Right atrium auricular region (tissue), 2 donors: Measurements from ENCODE around the gene DNM3. TPM values are rescaled to one million over a fixed set of nuclear protein-coding genes. Genes with fewer than 3 reads are reported as not detected.

Experiments
- DNase-seq: peaks from one replicate; pipeline ENCODE4 v3.0.0-alpha.2; 2019; ENCODE audit warnings: low spot score
- H3K27ac ChIP-seq, 2 donors: fragments of 200-600 bp; sonication (generic); 1 replicate in 1 of 2; 2 replicates in 1 of 2; pipeline ENCODE4 v1.5.1; 2016 to 2019
- H3K27me3 ChIP-seq, 2 donors: fragments of 200-600 bp; sonication (generic); one replicate each; pipeline versions ENCODE4 v1.5.1 to v1.6.0; 2017 to 2019
- H3K36me3 ChIP-seq: fragments of 200-600 bp; sonication (generic); one replicate; pipeline ENCODE4 v1.5.1; 2016
- H3K4me1 ChIP-seq, 2 donors: fragments of 200-600 bp; sonication (generic); one replicate each; pipeline versions ENCODE4 v1.5.1 to v1.6.0; 2017 to 2019
- H3K4me3 ChIP-seq, 2 donors: fragments of 200-600 bp; sonication (generic); 1 replicate in 1 of 2; 2 replicates in 1 of 2; pipeline ENCODE4 v1.5.1; 2017 to 2019; ENCODE audit warnings: mild to moderate bottlenecking in 1 of 2, moderate library complexity in 1 of 2
- H3K9me3 ChIP-seq, 2 donors: fragments of 200-600 bp; sonication (generic); one replicate each; pipeline ENCODE4 v1.5.1; 2019
- total RNA-seq, 2 donors: library from RNA; depleted of rRNA; stranded (reverse); fragments of >200 nt; gene quantifications; one replicate each; pipeline ENCODE4 v1.1.0, GENCODE V29; 2016
- TF ChIP-seq, protein P1 (sequence below), 2 donors: fragments of 200-600 bp; sonication (generic); IDR thresholded peaks; one replicate each; pipeline ENCODE4 v1.5.1; 2019; ENCODE audit warnings: antibody characterized with exemption in 2 of 2

The DNM3 gene
- total RNA-seq, 2 donors from 2014 or later = 1.0 to 1.6 TPM

DNA sequence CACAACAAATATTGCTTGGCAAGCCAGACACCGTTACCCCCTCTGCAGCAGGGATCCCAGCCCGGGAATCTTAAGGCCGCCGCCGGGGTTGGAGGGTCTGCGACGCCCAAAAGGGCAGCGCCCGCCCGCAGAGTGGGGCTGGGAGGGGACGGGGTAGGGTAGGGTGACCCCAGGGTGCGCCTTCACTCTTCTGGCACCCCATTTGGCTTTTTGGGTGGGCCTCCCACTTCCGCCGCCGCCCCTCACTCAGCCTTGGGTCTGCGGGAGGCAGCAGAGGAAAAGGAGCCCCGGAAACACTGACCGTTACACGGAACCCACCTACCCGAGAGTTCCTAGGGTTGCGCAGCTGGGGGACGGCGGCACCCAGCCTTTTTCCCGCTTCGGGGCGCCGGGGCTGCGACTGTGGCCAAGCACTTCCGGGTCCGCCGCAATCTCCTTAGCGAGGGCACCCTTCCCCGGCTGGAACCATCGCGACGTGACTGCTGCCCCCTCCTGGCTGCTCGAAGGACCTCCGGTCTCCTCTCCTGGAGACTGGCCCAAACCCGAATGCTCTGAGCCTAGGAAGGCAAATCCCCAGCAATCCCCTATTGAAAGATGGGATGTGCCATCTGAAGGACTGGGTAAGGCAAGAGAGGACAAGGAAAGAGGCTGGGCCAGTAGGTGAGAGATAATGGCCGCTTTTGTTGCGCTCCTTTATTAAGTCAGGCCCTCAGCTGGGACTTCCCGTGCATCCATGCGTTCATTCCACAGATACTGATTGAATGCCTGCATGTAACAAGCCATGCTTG is 602.6 kb downstream of the DNM3 start, which contains the start of gene PIGC:
Gene PIGC (minus strand): TSS at position 404 of the 788 bp plus-strand sequence. CDS start 1,447 bp downstream, outside the sequence.
- peak within 1 kb of the TSS; percentile 76 to 84 for H3K27ac ChIP-seq
- no peaks in the 10 kb centered on the region for H3K9me3 ChIP-seq
- no peaks in the 10 kb centered on the region for H3K36me3 ChIP-seq
- peak within 1 kb of the TSS; percentile 75 to 98 for H3K4me3 ChIP-seq
- peaks cover 0 to 16% of the 10 kb centered on the region in 2 donors for H3K4me1 ChIP-seq
- H3K27me3 ChIP-seq = no peaks in the 10 kb centered on the region
- TF ChIP-seq, protein P1, sequence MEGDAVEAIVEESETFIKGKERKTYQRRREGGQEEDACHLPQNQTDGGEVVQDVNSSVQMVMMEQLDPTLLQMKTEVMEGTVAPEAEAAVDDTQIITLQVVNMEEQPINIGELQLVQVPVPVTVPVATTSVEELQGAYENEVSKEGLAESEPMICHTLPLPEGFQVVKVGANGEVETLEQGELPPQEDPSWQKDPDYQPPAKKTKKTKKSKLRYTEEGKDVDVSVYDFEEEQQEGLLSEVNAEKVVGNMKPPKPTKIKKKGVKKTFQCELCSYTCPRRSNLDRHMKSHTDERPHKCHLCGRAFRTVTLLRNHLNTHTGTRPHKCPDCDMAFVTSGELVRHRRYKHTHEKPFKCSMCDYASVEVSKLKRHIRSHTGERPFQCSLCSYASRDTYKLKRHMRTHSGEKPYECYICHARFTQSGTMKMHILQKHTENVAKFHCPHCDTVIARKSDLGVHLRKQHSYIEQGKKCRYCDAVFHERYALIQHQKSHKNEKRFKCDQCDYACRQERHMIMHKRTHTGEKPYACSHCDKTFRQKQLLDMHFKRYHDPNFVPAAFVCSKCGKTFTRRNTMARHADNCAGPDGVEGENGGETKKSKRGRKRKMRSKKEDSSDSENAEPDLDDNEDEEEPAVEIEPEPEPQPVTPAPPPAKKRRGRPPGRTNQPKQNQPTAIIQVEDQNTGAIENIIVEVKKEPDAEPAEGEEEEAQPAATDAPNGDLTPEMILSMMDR (IDR thresholded peaks at IDR 0.05) = peak; percentile 76 to 94
- DNase-seq = peak; percentile 92

DNA sequence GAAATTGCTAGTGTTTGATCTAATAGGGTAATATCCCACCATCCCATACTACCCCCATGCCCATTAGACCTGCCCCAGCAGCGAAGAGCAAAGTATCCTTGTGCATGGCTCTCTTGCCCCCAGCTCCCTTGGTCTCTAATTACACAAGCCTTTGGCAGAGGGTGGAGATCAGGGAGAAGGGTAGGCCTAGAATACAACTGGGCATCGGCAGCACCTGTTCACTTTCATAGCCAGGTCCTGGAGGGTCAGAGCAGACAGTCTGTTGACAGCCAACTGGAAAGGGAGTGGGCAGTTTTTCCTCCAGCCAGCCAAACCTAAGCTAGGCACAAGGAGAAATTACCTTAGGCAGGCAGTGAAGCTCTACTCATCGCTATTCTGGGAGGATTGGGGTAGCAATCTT is 605.2 kb downstream of the DNM3 start:
- TF ChIP-seq, protein P1 (IDR thresholded peaks at IDR 0.05) = no peak
- no peak for DNase-seq
- no peak overlapping the region for H3K27ac ChIP-seq
- no peaks in the 10 kb centered on the region for H3K36me3 ChIP-seq
- no peaks in the 10 kb centered on the region for H3K27me3 ChIP-seq
- no peaks in the 10 kb centered on the region for H3K9me3 ChIP-seq
- H3K4me3 ChIP-seq = no peak overlapping the region
- peaks cover 0 to 23% of the 10 kb centered on the region in 2 donors for H3K4me1 ChIP-seq

DNA sequence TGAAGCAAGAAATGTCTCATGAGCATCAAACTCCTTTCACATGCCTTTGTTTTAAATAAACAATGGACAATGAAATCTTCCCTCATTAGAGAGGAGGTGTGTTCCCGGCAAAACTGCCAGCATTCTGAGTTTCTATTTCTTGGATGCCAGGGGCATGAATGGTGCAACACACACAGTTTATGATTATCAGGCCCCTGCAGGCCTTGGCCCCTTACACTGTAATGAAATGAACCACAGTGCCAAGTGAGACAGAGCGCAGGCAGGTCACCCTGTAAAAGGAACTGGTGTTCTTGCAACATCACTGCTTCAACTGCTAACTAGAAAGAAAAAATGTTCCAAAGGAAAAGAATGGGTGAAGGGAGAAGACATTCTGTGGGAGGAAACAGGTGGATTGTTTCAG is 606.3 kb downstream of the DNM3 start:
- no peak for DNase-seq
- H3K4me3 ChIP-seq = no peak overlapping the region
- H3K27ac ChIP-seq = no peak overlapping the region
- H3K27me3 ChIP-seq = no peaks in the 10 kb centered on the region
- TF ChIP-seq, protein P1 (IDR thresholded peaks at IDR 0.05) = no peak
- H3K36me3 ChIP-seq = no peaks in the 10 kb centered on the region
- no peaks in the 10 kb centered on the region for H3K9me3 ChIP-seq
- peaks cover 0 to 25% of the 10 kb centered on the region in 2 donors for H3K4me1 ChIP-seq

DNA sequence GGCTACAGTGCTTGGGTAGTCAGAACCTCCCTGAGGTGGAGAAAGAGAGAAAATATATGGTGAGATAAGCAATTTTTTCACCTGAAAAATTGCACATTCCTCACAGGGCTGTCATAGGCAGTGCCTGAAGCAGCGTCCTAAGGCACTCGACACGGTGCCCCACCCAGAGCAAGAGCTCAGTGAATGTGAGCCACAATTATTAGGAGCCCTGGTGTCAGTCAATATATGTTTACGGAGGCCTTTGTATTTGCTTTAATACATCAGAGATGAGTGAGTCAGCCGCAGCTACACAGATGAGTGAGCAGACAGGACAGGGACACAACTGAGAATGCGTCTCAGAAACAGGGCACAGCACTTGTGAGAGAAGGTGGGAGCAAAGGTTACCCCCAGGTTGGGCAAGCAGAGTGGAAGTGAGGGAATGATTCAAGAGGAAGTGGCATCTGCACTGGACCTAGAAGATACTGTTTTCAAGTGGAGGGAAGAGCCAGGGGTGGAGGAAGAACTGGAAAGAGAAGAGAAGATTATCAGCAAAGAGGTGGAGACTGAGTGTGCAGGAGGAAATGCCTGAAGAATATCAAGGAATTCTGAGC is 607.8 kb downstream of the DNM3 start:
- TF ChIP-seq, protein P1 (IDR thresholded peaks at IDR 0.05) = no peak
- peaks cover 0 to 17% of the 10 kb centered on the region in 2 donors for H3K4me1 ChIP-seq

DNA sequence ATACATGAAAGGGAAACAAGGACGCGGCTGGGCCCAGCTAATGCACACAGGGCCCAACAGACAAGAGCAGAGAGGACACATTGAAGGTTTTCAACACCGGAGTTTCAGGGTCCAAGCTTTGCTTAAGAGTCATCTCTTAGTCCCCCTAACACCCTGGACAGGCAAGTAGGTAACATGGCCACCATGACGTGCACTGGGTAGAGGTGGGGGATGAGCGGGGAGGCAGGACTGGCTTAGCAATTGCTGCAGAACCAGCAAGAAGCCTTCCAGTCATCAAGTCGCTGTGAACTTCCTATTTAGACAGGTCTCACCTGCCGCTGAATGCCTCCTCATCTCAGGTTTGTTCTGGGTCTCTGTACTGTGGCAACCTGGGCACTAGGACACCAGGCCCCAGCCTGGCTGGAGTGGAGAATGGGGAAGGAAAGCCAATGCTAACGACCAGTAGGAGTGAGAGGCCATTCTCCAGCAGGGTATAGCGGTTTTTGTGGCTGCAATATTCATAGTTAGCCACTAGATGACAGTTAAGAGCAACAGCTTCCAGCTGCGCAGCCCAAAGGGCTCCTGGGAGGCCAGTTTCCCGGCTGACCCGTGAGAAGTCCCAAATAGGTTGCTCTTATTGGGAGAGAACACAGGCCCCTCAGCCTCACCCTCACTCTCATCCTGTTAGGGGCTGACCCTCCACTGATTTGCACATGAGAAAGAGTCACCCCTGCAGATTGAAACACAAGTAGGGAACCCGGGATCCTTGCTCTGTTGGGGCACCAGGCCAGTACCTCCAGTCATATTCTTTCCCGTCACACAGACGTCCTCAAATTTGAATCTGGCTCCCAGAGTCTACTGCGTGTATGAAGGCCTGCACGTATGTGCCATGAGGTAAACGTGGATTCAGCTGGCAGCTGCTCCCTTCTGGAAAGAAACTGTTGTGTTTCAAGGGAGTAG is 608.6 kb downstream of the DNM3 start:
- TF ChIP-seq, protein P1 (IDR thresholded peaks at IDR 0.05) = peak; percentile 91 to 95
- peak; percentile 64 for DNase-seq
- Histone ChIP-seq H3K9me3 (no peaks in the 10 kb centered on the region), H3K4me1 (peaks cover 0 to 13% of the 10 kb centered on the region in 2 donors), H3K27me3 (no peaks in the 10 kb centered on the region), H3K36me3 (no peaks in the 10 kb centered on the region), H3K27ac (no peak overlapping the region), H3K4me3 (no peak overlapping the region)

More for the DNA sequence above, 607.8 kb downstream of the DNM3 start:
- H3K4me3 ChIP-seq = no peak overlapping the region
- H3K36me3 ChIP-seq = no peaks in the 10 kb centered on the region
- H3K27me3 ChIP-seq = no peaks in the 10 kb centered on the region
- H3K27ac ChIP-seq = no peak overlapping the region
- no peak for DNase-seq
- no peaks in the 10 kb centered on the region for H3K9me3 ChIP-seq
